ENCODE results near the gene ZNF628. TPM values are rescaled to one million over a fixed set of nuclear protein-coding genes. Genes with fewer than 3 reads are reported as not detected.

The ZNF628 gene
- total and polyA plus RNA-seq, 10 donors: 1.4 to 13.6 (median 7.9) TPM

DNA sequence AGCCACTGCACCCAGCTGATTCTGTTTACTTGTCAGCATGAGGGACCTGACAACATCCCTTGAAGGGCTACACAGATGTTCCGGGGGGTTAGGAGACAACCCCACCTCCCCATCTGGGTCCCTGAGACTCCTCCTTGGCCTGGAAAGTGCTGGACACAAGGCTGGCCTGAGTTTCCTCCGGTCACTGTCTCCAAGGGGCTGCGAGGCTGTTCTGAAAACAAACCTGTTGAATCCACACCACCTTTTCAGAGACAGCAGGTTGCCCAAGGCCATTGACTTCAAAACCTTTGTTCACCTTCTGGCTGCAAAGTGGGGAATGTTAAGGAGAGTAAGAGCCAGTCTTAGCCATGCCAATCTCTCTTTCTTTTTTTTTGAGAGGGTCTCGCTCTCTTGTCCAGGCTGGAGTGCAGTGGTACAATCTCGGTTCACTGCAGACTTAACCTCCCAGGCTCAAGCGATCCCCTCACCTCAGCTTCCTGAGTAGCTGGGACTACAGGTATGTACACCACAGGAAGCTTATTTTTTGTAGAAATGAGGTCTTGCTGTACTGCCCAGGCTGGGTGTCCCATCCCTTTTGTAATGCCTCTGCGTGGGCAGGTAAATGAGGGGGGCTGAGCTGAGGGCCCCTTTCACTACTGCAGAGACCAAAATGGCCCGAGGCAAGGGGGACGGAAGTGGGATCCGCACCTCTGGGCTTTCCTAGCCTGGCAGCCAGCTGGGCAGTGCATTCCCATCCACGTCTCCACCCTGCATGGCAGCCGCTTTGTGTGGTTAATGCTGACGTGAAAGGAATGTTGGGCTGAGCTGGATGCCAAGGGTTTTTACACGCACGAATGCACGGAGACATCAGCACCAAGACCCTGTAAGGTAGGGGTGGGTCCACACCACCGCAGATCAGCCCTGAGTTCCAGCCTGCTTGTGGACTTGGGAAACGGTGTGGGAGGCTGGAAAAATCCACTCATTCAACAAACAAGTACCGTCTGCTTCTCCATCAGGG is 1.9 kb upstream of the ZNF628 start:
- Histone ChIP-seq H3K9me3 (no peaks in the 10 kb centered on the region), H3K27ac (peak overlapping the region in 5 of 8 donors; percentile 36 to 64 (median 56)), H3K4me1 (peaks cover 3 to 47% (median 25%) of the 10 kb centered on the region in 6 donors), H3K36me3 (no peaks in the 10 kb centered on the region), H3K27me3 (replicated peaks in 1 of 7) (no peaks in the 10 kb centered on the region), H3K4me3 (no peak overlapping the region)
- no peak for DNase-seq
- 91 to 93% (median 92%) methylated on average over 18 to 19 of the region's 19 CpGs for WGBS, 5 donors
- TF ChIP-seq, protein P1, sequence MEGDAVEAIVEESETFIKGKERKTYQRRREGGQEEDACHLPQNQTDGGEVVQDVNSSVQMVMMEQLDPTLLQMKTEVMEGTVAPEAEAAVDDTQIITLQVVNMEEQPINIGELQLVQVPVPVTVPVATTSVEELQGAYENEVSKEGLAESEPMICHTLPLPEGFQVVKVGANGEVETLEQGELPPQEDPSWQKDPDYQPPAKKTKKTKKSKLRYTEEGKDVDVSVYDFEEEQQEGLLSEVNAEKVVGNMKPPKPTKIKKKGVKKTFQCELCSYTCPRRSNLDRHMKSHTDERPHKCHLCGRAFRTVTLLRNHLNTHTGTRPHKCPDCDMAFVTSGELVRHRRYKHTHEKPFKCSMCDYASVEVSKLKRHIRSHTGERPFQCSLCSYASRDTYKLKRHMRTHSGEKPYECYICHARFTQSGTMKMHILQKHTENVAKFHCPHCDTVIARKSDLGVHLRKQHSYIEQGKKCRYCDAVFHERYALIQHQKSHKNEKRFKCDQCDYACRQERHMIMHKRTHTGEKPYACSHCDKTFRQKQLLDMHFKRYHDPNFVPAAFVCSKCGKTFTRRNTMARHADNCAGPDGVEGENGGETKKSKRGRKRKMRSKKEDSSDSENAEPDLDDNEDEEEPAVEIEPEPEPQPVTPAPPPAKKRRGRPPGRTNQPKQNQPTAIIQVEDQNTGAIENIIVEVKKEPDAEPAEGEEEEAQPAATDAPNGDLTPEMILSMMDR (IDR thresholded peaks at IDR 0.05 in 8 of 11, conservative IDR thresholded peaks at IDR 0.05 in 3 of 11): no peak
- TF ChIP-seq POLR2A (IDR thresholded peaks at IDR 0.05): no peak
- TF ChIP-seq POLR2AphosphoS5 (IDR thresholded peaks at IDR 0.05): no peak
- intact Hi-C loops (cut with DNase I; ENCODE audit: low total_unique reads): no loop called here

DNA sequence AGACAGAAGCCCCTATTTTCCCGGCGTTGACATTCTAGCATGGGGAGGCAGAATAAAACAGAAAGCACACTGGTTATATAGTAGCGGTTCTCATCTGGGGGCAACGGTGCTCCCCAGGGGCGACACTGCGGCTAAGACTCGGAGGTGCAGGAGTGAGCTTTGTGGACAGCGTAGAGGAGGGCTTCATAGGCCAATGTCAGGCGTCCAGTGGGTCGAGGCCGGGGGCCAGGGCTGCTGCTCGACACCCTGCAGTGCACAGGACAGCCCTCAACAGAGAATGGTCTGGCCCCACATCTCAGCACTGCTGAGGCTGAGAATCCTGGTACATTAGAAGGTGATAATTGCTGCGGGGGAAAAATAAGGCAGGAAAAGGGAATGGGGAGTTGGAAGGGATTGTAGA is 1.5 kb downstream of the ZNF628 start:
- Histone ChIP-seq H3K27me3 (replicated peaks in 1 of 7) (no peaks in the 10 kb centered on the region), H3K4me1 (peaks cover 3 to 51% (median 26%) of the 10 kb centered on the region in 6 donors), H3K9me3 (no peaks in the 10 kb centered on the region), H3K27ac (peak overlapping the region in 1 of 8 donors; percentile 97), H3K4me3 (peak overlapping the region in 4 of 8 donors; percentile 58 to 85 (median 61)), H3K36me3 (peaks cover 0 to 27% (median 19%) of the 10 kb centered on the region in 6 donors)
- TF ChIP-seq POLR2AphosphoS5 (IDR thresholded peaks at IDR 0.05): no peak
- TF ChIP-seq, protein P1 (IDR thresholded peaks at IDR 0.05 in 8 of 11, conservative IDR thresholded peaks at IDR 0.05 in 3 of 11): no peak
- no peak for TF ChIP-seq POLR2A (IDR thresholded peaks at IDR 0.05)
- WGBS, 5 donors: 90 to 97% (median 91%) methylated on average over 13 of the region's 13 CpGs
- intact Hi-C loops (cut with DNase I; ENCODE audit: low total_unique reads): no loop called here
- no peak for DNase-seq

DNA sequence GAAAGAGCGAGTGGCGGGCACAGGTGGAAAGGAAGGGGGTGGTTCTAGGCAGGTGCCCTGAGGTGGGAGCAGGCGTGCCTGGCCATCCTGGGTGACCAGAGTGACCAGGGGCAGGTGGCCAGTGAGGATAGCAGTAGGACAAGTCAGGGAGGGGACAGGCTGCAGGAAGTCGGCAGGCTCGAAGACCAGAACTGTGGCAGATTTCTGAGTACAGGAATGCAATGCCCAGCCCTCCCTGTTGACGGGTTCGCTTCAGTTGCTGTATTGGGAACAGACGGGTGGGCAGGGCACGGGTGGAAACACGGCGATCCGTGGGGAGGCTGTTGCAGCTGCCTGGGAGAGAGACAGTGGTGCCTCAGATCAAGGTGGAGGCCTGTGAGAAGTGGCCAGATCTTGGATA is 1.9 kb downstream of the ZNF628 start:
- intact Hi-C loops (cut with DNase I; ENCODE audit: low total_unique reads): no loop called here
- no peak for TF ChIP-seq POLR2AphosphoS5 (IDR thresholded peaks at IDR 0.05)
- no peak for TF ChIP-seq POLR2A (IDR thresholded peaks at IDR 0.05)
- TF ChIP-seq, protein P1 (IDR thresholded peaks at IDR 0.05 in 8 of 11, conservative IDR thresholded peaks at IDR 0.05 in 3 of 11): no peak

DNA sequence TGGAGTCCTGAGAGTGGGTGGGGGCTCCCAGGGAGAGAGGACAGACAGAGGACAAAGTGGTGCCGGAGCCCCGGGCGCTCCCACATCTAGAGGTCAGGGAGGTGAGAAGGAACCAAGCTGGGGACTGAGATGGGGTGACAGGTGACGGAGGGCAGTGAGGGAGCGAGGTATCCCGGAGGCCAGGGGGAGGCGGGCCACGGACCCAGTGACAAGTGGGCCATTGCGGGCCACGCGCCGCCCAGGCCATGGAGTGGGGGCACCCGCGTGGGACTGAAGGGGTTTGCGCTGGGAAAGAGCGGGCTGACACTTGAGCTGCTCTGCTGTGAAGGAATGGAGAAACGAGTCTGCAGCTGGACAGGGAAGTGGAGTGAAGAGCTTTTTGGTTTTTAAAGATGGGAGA is 2.6 kb downstream of the ZNF628 start:
- H3K27ac ChIP-seq: peak overlapping the region in 1 of 8 donors; percentile 5
- 85 to 91% (median 90%) methylated on average over 17 of the region's 17 CpGs for WGBS, 5 donors
- H3K9me3 ChIP-seq: no peaks in the 10 kb centered on the region
- H3K4me1 ChIP-seq: peaks cover 7 to 53% (median 34%) of the 10 kb centered on the region in 6 donors
- peaks cover 0 to 38% (median 25%) of the 10 kb centered on the region in 6 donors for H3K36me3 ChIP-seq
- TF ChIP-seq POLR2AphosphoS5 (IDR thresholded peaks at IDR 0.05): peak in 2 of 3 donors; percentile 21 to 26
- TF ChIP-seq, protein P1 (IDR thresholded peaks at IDR 0.05 in 8 of 11, conservative IDR thresholded peaks at IDR 0.05 in 3 of 11): no peak
- H3K4me3 ChIP-seq: no peak overlapping the region
- DNase-seq: no peak
- peaks cover 0 to under 1% (median 0%) of the 10 kb centered on the region in 7 donors for H3K27me3 ChIP-seq (replicated peaks in 1 of 7)
- intact Hi-C loops (cut with DNase I; ENCODE audit: low total_unique reads): no loop called here

More for the DNA sequence above, 1.9 kb downstream of the ZNF628 start:
- H3K4me3 ChIP-seq: peak overlapping the region in 1 of 8 donors; percentile 85
- H3K36me3 ChIP-seq: peaks cover 0 to 31% (median 23%) of the 10 kb centered on the region in 6 donors
- no peaks in the 10 kb centered on the region for H3K27me3 ChIP-seq (replicated peaks in 1 of 7)
- no peak overlapping the region for H3K27ac ChIP-seq
- H3K4me1 ChIP-seq: peaks cover 3 to 52% (median 28%) of the 10 kb centered on the region in 6 donors
- no peaks in the 10 kb centered on the region for H3K9me3 ChIP-seq
- WGBS, 5 donors: 88 to 93% (median 90%) methylated on average over 12 of the region's 12 CpGs
- DNase-seq: no peak

Measured in spleen (tissue), 11 donors.